PC-9 (cell line): ENCODE measurements around the gene FERMT3. TPM values are rescaled to one million over a fixed set of nuclear protein-coding genes. Genes with fewer than 3 reads are reported as not detected.
"Not testable (repeated sequence)": the region's sequence is repeated elsewhere in the genome, so short reads cannot be mapped to it uniquely, and the experiment has no call there.

Source experiments
- Bru-seq: library from RNA; stranded (reverse); fragments of 400-500 nt; gene quantifications from one replicate; lab custom pipeline; 2021; lab: Mats Ljungman, UMichigan
- BruChase-seq, 2 experiments: library from RNA; stranded (reverse); fragments of 400-500 nt; gene quantifications; one replicate each; lab custom pipeline; 2021; lab: Mats Ljungman, UMichigan
- BruUV-seq: library from RNA; stranded (reverse); fragments of 400-500 nt; replicated peaks from 2 replicates; lab custom pipeline; 2021; lab: Mats Ljungman, UMichigan
- CTCF ChIA-PET: fragments of 300-600 bp; sonication (Branson Sonifier 250); formaldehyde crosslinking; loops from one replicate; lab custom pipeline; 2022; ENCODE audit warnings: antibody characterized with exemption; lab: Charles Lee
- POLR2A ChIA-PET: fragments of 300-600 bp; sonication (Branson Sonifier 250); formaldehyde crosslinking; loops from one replicate; lab custom pipeline; 2022; ENCODE audit warnings: antibody characterized with exemption; ENCODE audit not compliant: unreplicated experiment; lab: Charles Lee
- DNase-seq, 2 experiments: peaks; one replicate each; pipeline versions ENCODE4 v3.0.0 to v3.0.0-alpha.2; 2015 to 2022; ENCODE audit warnings: mixed read lengths in 1 of 2
- H2AFZ ChIP-seq: fragments of 200-600 bp; sonication (generic); 2 replicates; pipeline ENCODE4 v1.8.1; 2017; ENCODE audit warnings: antibody characterized with exemption
- H3F3A ChIP-seq: fragments of 200-600 bp; sonication (generic); 2 replicates; pipeline ENCODE4 v1.8.1; 2017; ENCODE audit warnings: antibody characterized with exemption, mild to moderate bottlenecking, low read depth; ENCODE audit not compliant: insufficient read depth
- H3K27ac ChIP-seq: fragments of 200-600 bp; sonication (generic); 2 replicates; pipeline ENCODE4 v1.6.1; 2016; ENCODE audit warnings: mixed run types
- H3K27me3 ChIP-seq: fragments of 200-600 bp; sonication (generic); 2 replicates; pipeline ENCODE4 v1.6.1; 2016; ENCODE audit warnings: low read depth, mixed run types; ENCODE audit not compliant: insufficient read depth
- H3K36me3 ChIP-seq: fragments of 200-600 bp; sonication (generic); 2 replicates; pipeline ENCODE4 v1.6.1; 2016; ENCODE audit warnings: low read depth, mixed run types
- H3K4me1 ChIP-seq: fragments of 200-600 bp; sonication (generic); replicated peaks from 2 replicates; pipeline ENCODE4 v1.6.1; 2016; ENCODE audit warnings: mixed run types; ENCODE audit not compliant: insufficient read depth
- H3K4me2 ChIP-seq: fragments of 200-600 bp; sonication (generic); 2 replicates; pipeline ENCODE4 v1.6.1; 2017; ENCODE audit warnings: mixed run types
- H3K4me3 ChIP-seq: fragments of 200-600 bp; sonication (generic); 2 replicates; pipeline ENCODE4 v1.6.1; 2016; ENCODE audit warnings: mixed run types
- H3K79me2 ChIP-seq: fragments of 200-600 bp; sonication (generic); 2 replicates; pipeline ENCODE4 v1.6.1; 2017; ENCODE audit warnings: low read depth, mixed run types
- H3K9me2 ChIP-seq: fragments of 200-600 bp; sonication (generic); 2 replicates; pipeline ENCODE4 v1.8.1; 2017; ENCODE audit warnings: mild to moderate bottlenecking; ENCODE audit not compliant: insufficient read depth
- H3K9me3 ChIP-seq: fragments of 200-600 bp; sonication (generic); 2 replicates; pipeline ENCODE4 v1.8.1; 2016; ENCODE audit warnings: low read depth; ENCODE audit not compliant: insufficient read depth
- H4K20me1 ChIP-seq: fragments of 200-600 bp; sonication (generic); 2 replicates; pipeline ENCODE4 v1.8.1; 2017; ENCODE audit not compliant: insufficient read depth
- EZH2 ChIP-seq: fragments of 200-600 bp; sonication (generic); IDR thresholded peaks from 2 replicates; pipeline ENCODE4 v1.8.0; 2017; ENCODE audit warnings: antibody characterized with exemption, low read depth
- intact Hi-C: fragments of 100-400 bp; cut with micrococcal nuclease; formaldehyde crosslinking; loops from one replicate; pipeline ENCODE4 v1.10.0; 2022; ENCODE audit not compliant: unreplicated experiment
- long read RNA-seq: library from polyadenylated mRNA; stranded (forward); transcript quantifications from one replicate; pipeline ENCODE4 v2.0.0, GENCODE V29; 2022
- total RNA-seq: library from RNA; stranded (reverse); gene quantifications from 2 replicates; pipeline ENCODE4 v1.2.3, GENCODE V29; 2021
- TF ChIP-seq, protein P1 (sequence below): fragments of 200-600 bp; sonication (generic); conservative IDR thresholded peaks from 2 replicates; pipeline ENCODE4 v1.6.1; 2017; ENCODE audit warnings: mixed run types, antibody characterized with exemption, mild to moderate bottlenecking, moderate library complexity

Gene FERMT3
- 5.0 and 6.6 TPM in 2 replicates for total RNA-seq
- percentile 49 among the genes with signal in this experiment for Bru-seq, nascent RNA
- BruChase-seq, experiment 1, labeled RNA remaining after a 2-hour chase: percentile 53 among the genes with signal in this experiment
- BruChase-seq, experiment 2, labeled RNA remaining after a 6-hour chase: percentile 49 among the genes with signal in this experiment
- long read RNA-seq, partial matches to known transcripts: 1 of 7 reads
- long read RNA-seq, other reads (novel, unspliced or antisense): 6 of 7 reads

DNA sequence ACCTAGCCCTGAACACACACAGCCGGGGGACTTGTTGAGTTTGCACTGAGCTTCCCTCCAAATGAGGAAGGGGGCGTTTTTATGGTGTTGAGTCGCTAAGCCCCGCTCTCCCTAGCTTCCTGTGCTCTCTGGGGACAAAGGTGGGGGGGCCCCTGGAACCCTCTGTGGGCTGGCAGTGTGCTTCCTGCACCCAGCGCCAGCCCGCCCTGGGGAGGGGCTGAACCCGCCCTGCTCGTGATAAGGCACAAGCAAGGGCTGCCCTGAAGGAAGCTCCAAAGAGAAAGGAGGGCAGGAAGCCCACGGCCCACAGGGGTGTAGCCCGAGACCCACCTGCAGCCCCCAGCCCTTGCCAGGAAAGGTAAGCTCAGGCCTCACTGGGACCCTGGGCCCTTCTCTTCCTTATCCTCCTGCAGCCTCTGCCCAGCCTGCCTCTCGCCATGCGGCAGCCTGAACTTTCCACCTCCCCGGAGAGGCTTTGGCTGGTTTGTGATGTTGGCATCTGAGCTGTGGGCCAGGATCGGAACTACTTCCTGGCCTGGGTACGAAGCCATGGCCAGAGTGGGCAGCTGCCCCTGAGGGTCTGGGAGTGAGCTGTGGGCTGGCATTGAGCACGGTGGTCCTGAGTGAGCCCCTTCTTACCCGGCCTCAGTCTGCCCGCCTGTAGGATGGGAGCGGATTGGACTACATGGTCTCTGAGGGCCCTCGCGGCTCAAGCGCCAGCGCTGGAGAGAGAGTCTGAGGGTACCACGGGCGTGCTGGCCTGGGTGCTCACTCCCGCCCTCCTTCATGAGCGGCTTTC lies at the start of gene FERMT3:
Gene FERMT3 (plus strand): TSS at position 265 of the 799 bp plus-strand sequence. CDS start 644 bp downstream, outside the sequence.
- H3K4me3 ChIP-seq: no peak within 1 kb of the TSS
- no peak for TF ChIP-seq EZH2
- TF ChIP-seq, protein P1, sequence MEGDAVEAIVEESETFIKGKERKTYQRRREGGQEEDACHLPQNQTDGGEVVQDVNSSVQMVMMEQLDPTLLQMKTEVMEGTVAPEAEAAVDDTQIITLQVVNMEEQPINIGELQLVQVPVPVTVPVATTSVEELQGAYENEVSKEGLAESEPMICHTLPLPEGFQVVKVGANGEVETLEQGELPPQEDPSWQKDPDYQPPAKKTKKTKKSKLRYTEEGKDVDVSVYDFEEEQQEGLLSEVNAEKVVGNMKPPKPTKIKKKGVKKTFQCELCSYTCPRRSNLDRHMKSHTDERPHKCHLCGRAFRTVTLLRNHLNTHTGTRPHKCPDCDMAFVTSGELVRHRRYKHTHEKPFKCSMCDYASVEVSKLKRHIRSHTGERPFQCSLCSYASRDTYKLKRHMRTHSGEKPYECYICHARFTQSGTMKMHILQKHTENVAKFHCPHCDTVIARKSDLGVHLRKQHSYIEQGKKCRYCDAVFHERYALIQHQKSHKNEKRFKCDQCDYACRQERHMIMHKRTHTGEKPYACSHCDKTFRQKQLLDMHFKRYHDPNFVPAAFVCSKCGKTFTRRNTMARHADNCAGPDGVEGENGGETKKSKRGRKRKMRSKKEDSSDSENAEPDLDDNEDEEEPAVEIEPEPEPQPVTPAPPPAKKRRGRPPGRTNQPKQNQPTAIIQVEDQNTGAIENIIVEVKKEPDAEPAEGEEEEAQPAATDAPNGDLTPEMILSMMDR: no peak
- POLR2A ChIA-PET: interaction anchor here (0.5 to 0.6 kb wide), 2 partner anchors 15 to 40 kb away, joined by 5 to 6 read pairs; no protein-coding TSS in a partner anchor
- H4K20me1 ChIP-seq: peaks cover 24% of the 10 kb centered on the region
- H3K79me2 ChIP-seq: no peaks in the 10 kb centered on the region
- peaks cover 63% of the 10 kb centered on the region for H3F3A ChIP-seq
- H3K9me3 ChIP-seq: no peaks in the 10 kb centered on the region
- DNase-seq: no peak
- BruUV-seq: no TSS peak
- intact Hi-C loops: no loop called here
- 0 out of 2 replicates have a peak, but pooled peaks cover 4% of the 10 kb centered on the region for H3K4me1 ChIP-seq
- H3K27me3 ChIP-seq: no peaks in the 10 kb centered on the region
- no peak within 1 kb of the TSS for H2AFZ ChIP-seq
- no peaks in the 10 kb centered on the region for H3K9me2 ChIP-seq
- no peak within 1 kb of the TSS for H3K27ac ChIP-seq
- CTCF ChIA-PET: interaction anchor here (0.5 to 0.7 kb wide), 4 partner anchors 19 to 1401 kb away, joined by 3 to 7 read pairs (median 4); partner anchors contain the start of genes NUDT22, NXF1 and TRPT1
- no peak within 1 kb of the TSS for H3K4me2 ChIP-seq
- peaks cover 11% of the 10 kb centered on the region; the same call in 1 of the 2 replicates for H3K36me3 ChIP-seq

DNA sequence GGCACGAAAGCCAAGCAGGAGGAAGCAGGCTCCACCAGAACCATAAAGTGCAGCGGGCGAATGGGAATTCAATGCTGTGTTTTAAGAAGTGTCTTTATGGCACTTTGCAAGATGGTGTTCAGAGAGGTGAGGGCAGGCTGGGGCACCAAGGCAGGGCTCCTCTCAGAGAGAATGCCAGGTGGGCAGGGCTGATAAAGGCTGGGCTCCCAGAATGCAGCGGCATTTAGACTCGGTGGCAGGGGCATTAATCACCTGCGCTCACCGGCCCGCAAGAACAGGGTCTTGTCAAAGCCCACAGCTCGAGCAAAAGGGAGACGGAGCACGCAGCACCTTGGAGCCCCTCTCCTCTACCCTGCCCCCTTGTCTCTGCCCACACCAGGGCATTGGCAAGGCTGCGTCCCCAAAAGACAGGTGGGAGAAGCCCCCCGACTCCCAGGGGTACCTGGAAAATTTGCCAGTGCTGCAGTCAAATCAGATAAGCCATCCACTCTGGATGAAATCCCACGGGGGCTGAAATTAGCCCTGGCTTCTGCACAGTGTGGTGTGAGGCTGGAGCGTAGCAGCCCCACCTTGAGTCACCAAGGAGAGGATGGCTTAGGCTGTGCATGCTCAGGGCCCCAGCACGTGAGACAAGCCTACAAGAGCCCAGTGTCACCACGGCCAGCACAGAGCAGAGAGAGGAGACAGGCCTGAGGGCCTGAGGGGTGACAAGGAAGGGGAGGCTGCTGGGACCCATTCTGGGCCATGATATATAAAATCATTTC lies 48.7 kb upstream of the FERMT3 start:
- Histone ChIP-seq H3K36me3 (peaks cover 4% of the 10 kb centered on the region; the same call in 1 of the 2 replicates), H3K4me1 (no peaks in the 10 kb centered on the region), H3K4me2 (no peak overlapping the region), H3K4me3 (no peak overlapping the region), H2AFZ (no peak overlapping the region), H3F3A (peaks cover 14% of the 10 kb centered on the region; the same call in 1 of the 2 replicates), H4K20me1 (peaks cover 55% of the 10 kb centered on the region), H3K27ac (no peak overlapping the region), H3K27me3 (no peaks in the 10 kb centered on the region), H3K79me2 (peaks cover 2% of the 10 kb centered on the region), H3K9me2 (no peaks in the 10 kb centered on the region), H3K9me3 (no peaks in the 10 kb centered on the region)
- TF ChIP-seq EZH2: no peak
- TF ChIP-seq, protein P1: no peak
- BruUV-seq: no TSS peak
- intact Hi-C loops: no loop called here
- POLR2A ChIA-PET: no interaction called here
- CTCF ChIA-PET: no interaction called here
- no peak for DNase-seq

DNA sequence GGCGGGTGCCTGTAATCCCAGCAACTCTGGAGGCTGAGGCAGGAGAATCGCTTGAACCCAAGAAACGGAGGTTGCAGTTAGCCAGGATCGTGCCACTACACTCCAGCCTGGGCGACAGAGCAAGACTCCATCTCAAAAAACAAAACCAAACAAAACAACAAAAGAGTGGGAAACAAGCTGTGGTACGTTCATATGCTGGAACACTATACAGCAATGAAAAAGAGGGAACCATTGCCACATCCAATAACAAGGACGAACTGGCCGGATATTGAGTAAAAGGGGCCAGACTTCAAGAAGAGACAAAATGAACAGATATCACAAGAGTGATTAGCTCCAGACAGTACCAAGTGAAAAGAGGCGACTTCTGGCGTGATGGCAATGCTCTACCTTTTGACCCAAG lies 45.5 kb upstream of the FERMT3 start:
- Histone ChIP-seq H3K27me3 (no peaks in the 10 kb centered on the region), H3K9me2 (no peaks in the 10 kb centered on the region), H3K27ac (no peak overlapping the region), H3K4me3 (no peak overlapping the region), H3K79me2 (peaks cover 29% of the 10 kb centered on the region), H3F3A (peaks cover 8% of the 10 kb centered on the region; the same call in 1 of the 2 replicates), H3K36me3 (peaks cover 4% of the 10 kb centered on the region; the same call in 1 of the 2 replicates), H2AFZ (no peak overlapping the region), H3K4me2 (no peak overlapping the region), H3K4me1 (peaks cover 11% of the 10 kb centered on the region; the same call in 1 of the 2 replicates), H3K9me3 (no peaks in the 10 kb centered on the region), H4K20me1 (peaks cover 30% of the 10 kb centered on the region)
- POLR2A ChIA-PET: interaction anchor here (1.0 kb wide), 1 partner anchor 319 kb away, joined by 8 read pairs; no protein-coding TSS in a partner anchor
- CTCF ChIA-PET: no interaction called here
- no TSS peak for BruUV-seq
- TF ChIP-seq, protein P1: no peak
- TF ChIP-seq EZH2: no peak
- DNase-seq: peak in 1 of 2 experiments; percentile 34
- intact Hi-C loops: no loop called here

DNA sequence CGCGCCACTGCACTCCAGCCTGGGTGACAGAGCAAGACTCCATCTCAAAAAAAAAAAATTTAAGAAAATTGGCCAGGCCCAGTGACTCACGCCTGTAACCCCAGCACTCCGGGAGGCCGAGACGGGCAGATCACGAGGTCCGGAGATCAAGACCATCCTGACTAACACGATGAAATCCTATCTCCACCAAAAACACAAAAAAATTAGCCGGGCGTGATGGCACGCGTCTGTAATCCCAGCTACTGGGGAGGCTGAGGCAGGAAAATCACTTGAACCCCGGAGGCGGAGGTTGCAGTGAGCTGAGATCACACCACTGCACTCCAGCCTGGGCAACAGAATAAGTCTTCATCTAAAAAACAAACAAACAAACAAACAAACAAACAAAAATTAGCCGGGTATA lies 43.8 kb upstream of the FERMT3 start:
- CTCF ChIA-PET, H3K4me2 ChIP-seq, intact Hi-C loops, H3K27ac ChIP-seq, H2AFZ ChIP-seq, H3K4me3 ChIP-seq, BruUV-seq, DNase-seq, H3K9me3 ChIP-seq, H3K27me3 ChIP-seq, H3K36me3 ChIP-seq, H3K9me2 ChIP-seq: not testable (repeated sequence)
- POLR2A ChIA-PET: interaction anchor here (0.6 kb wide), 1 partner anchor 328 kb away, joined by 3 read pairs; no protein-coding TSS in a partner anchor
- Histone ChIP-seq H3K79me2 (peaks cover 31% of the 10 kb centered on the region), H3K4me1 (peaks cover 22% of the 10 kb centered on the region), H4K20me1 (peaks cover 21% of the 10 kb centered on the region), H3F3A (peaks cover 16% of the 10 kb centered on the region)
